H1 (cell line): Measurements from ENCODE around the gene GDNF. TPM values are rescaled to one million over a fixed set of nuclear protein-coding genes. Genes with fewer than 3 reads are reported as not detected.

ENCODE experiments used
- BRCA1 ChIP-seq: IDR thresholded peaks from 2 replicates; pipeline ENCODE4 v1.6.1; 2012; ENCODE audit warnings: low read depth, low read length, improper control_type of control experiment
- MAFK ChIP-seq: IDR thresholded peaks from 2 replicates; pipeline ENCODE4 v1.6.1; 2012; ENCODE audit warnings: low read depth, mild to moderate bottlenecking, improper control_type of control experiment, low read length
- MAX ChIP-seq: IDR thresholded peaks from 2 replicates; pipeline ENCODE4 v1.6.1; 2012; ENCODE audit warnings: inconsistent platforms
- RNF2 ChIP-seq: fragments of 200-900, 300-1000 bp; sonication (generic); IDR thresholded peaks from 2 replicates; pipeline ENCODE4 v1.7.1; 2016; ENCODE audit warnings: borderline replicate concordance, low read depth, mild to moderate bottlenecking, antibody characterized with exemption, low read length; ENCODE audit not compliant: poor library complexity, severe bottlenecking; ENCODE audit errors: missing control alignments
- TAF1 ChIP-seq: IDR thresholded peaks from 2 replicates; pipeline ENCODE4 v1.6.1; 2011; ENCODE audit warnings: mild to moderate bottlenecking, low read depth, low read length
- ZNF274 ChIP-seq: IDR thresholded peaks from 2 replicates; pipeline ENCODE4 v1.7.0; 2012; ENCODE audit warnings: low read length, borderline replicate concordance; ENCODE audit errors: extremely low read depth
- polyA plus RNA-seq, 7 experiments: library from polyadenylated mRNA; depleted of rRNA in 3 of 7; stranded (reverse) in 5 of 7; unstranded in 2 of 7; fragments of >200 nt in 5 of 7; fragments of 200-250 nt in 2 of 7; gene quantifications; 1 replicate in 5 of 7; 2 replicates in 1 of 7; 4 replicates in 1 of 7; pipeline versions ENCODE4 v1.2.1 to v1.2.3, GENCODE V29; 2011 to 2013; ENCODE audit warnings: missing spikeins in 2 of 7, mixed read lengths in 2 of 7
- total RNA-seq: library from RNA; stranded (reverse); fragmentation: NEBNext Ultra II Directional; extraction: Animal tissue kit (Norgen Biotek cat#: 25700); gene quantifications from 2 replicates; pipeline ENCODE4 v1.2.1, GENCODE V29; 2021

The GDNF gene
- total and polyA plus RNA-seq, 2 of the 8 experiments (the other 6 are each of a cell fraction or from before 2014, with no cell fraction given), result 0.15 to 2.0 TPM

GRCh38 chr5:37839407-37840052, at the start of gene GDNF (continued):
- TF ChIP-seq TAF1 (no peak), MAFK (no peak), BRCA1 (no peak), MAX (peak; percentile 82), ZNF274 (no peak), RNF2 (no peak)
